ENCODE measurements around the gene MAP4K3. TPM values are rescaled to one million over a fixed set of nuclear protein-coding genes. Genes with fewer than 3 reads are reported as not detected.
"Not testable (repeated sequence)": the region's sequence is repeated elsewhere in the genome, so short reads cannot be mapped to it uniquely, and the experiment has no call there.

The MAP4K3 gene
- total and polyA plus RNA-seq, 2 donors (not counting 1 experiment from before 2014, with no cell fraction given): 1.3 to 28.3 TPM

DNA sequence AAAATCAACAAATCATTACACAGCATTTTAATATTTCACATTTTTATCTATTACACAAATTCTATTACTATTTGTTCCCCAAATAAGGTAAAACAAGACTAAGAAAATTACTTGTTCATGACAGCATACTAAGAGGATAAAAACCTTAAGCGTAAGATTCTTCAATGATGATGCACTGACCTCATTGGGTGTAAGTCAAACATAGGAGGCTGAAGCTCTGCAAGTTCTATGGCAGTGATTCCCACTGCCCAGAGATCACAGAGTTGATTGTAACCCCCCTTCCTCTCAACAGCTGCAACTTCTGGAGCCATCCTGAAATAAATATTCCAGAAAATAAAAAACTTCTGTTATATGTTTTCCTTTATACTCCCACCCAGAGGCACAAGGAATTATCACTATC is 111.1 kb downstream of the MAP4K3 start:
- Mint-ChIP-seq H3K4me3 (no peak overlapping the region), H3K27ac (no peak overlapping the region), H3K27me3 (no peaks in the 10 kb centered on the region), H3K4me1 (no peaks in the 10 kb centered on the region), H3K9me3 (ENCODE audit: insufficient read depth) (no peaks in the 10 kb centered on the region)
- Histone ChIP-seq H4K20me1 (ENCODE audit: control insufficient read depth, insufficient read depth, low read length, poor library complexity, severe bottlenecking) (no peaks in the 10 kb centered on the region), H3K36me3 (replicated peaks in 1 of 2; ENCODE audit: control extremely low read depth in 1 of 2, control insufficient read depth in 1 of 2, extremely low read depth in 1 of 2, insufficient read depth in 2 of 2, low read length in 1 of 2) (peaks cover 0 to 4% of the 10 kb centered on the region in 2 experiments), H2AFZ (ENCODE audit: insufficient read depth, low read depth, low read length, poor library complexity, severe bottlenecking) (no peak overlapping the region), H3K4me1 (ENCODE audit: control insufficient read depth in 2 of 2, insufficient read depth in 2 of 2, low read length in 2 of 2) (no peaks in the 10 kb centered on the region), H3K79me2 (ENCODE audit: control insufficient read depth, insufficient read depth, low read length) (no peaks in the 10 kb centered on the region), H3K4me3 (ENCODE audit: control extremely low read depth in 1 of 5, extremely low read depth in 1 of 5, insufficient read depth in 1 of 5, low read depth in 2 of 5, low read length in 4 of 5) (no peak overlapping the region), H3K27ac (ENCODE audit: low read length in 2 of 2) (no peak overlapping the region), H3K9ac (ENCODE audit: low read length) (no peak overlapping the region), H3K27me3 (replicated peaks in 1 of 4; ENCODE audit: control extremely low read depth in 1 of 4, control insufficient read depth in 3 of 4, insufficient read depth in 4 of 4, low read length in 3 of 4) (no peaks in the 10 kb centered on the region), H3K9me3 (ENCODE audit: control extremely low read depth in 1 of 3, control insufficient read depth in 2 of 3, insufficient read depth in 1 of 3, low read length in 2 of 3) (no peaks in the 10 kb centered on the region), H3K4me2 (replicated peaks; ENCODE audit: low read depth, low read length, poor library complexity, severe bottlenecking) (no peak overlapping the region)
- ATAC-seq (ENCODE audit: low read depth): no peak
- no peak for DNase-seq
- CTCF ChIA-PET: no interaction called here
- 100% methylated on average over 1 of the region's 1 CpG for WGBS (ENCODE audit: insufficient coverage)
- intact Hi-C loops (cut with micrococcal nuclease): no loop called here
- POLR2A ChIA-PET: no interaction called here
- TF ChIP-seq, protein P1, sequence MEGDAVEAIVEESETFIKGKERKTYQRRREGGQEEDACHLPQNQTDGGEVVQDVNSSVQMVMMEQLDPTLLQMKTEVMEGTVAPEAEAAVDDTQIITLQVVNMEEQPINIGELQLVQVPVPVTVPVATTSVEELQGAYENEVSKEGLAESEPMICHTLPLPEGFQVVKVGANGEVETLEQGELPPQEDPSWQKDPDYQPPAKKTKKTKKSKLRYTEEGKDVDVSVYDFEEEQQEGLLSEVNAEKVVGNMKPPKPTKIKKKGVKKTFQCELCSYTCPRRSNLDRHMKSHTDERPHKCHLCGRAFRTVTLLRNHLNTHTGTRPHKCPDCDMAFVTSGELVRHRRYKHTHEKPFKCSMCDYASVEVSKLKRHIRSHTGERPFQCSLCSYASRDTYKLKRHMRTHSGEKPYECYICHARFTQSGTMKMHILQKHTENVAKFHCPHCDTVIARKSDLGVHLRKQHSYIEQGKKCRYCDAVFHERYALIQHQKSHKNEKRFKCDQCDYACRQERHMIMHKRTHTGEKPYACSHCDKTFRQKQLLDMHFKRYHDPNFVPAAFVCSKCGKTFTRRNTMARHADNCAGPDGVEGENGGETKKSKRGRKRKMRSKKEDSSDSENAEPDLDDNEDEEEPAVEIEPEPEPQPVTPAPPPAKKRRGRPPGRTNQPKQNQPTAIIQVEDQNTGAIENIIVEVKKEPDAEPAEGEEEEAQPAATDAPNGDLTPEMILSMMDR (IDR thresholded peaks at IDR 0.05): no peak
- TF ChIP-seq EZH2 (IDR thresholded peaks at IDR 0.05; ENCODE audit: borderline replicate concordance, insufficient read depth, low read depth, low read length, poor library complexity, severe bottlenecking): no peak

DNA sequence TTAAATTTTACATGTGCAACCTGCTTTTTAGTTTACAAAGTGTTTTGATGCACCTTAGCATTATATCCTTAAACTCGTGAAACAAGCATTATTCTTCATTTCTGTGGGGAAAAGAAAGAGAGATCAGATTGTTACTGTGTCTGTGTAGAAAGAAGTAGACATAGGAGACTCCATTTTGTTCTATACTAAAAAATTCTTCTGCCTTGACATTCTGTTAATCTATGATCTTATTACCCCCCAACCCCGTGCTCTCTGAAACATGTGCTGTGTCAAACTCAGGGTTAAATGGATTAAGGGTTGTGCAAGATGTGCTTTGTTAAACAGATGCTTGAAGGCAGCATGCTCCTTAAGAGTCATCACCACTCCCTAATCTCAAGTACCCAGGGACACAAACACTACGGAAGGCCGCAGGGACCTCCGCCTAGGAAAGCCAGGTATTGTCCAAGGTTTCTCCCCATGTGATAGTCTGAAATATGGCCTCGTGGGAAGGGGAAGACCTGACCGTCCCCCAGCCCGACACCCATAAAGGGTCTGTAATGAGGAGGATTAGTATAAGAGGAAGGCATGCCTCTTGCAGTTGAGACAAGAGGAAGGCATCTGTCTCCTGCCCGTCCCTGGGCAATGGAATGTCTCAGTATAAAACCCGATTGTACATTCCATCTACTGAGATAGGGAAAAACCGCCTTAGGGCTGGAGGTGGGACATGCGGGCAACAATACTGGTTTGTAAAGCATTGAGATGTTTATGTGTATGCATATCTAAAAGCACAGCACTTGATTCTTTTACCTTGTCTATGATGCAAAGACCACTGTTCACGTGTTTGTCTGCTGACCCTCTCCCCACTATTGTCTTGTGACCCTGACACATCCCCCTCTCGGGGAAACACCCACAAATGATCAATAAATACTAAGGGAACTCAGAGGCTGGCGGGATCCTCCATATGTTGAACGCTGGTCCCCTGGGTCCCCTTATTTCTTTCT is 115.7 kb downstream of the MAP4K3 start:
- intact Hi-C loops (cut with micrococcal nuclease); H2AFZ ChIP-seq (ENCODE audit: insufficient read depth, low read depth, low read length, poor library complexity, severe bottlenecking); H3K4me3 ChIP-seq (ENCODE audit: control extremely low read depth in 1 of 5, extremely low read depth in 1 of 5, insufficient read depth in 1 of 5, low read depth in 2 of 5, low read length in 4 of 5); H3K4me3 Mint-ChIP-seq; H3K27ac ChIP-seq (ENCODE audit: low read length in 2 of 2); H3K79me2 ChIP-seq (ENCODE audit: control insufficient read depth, insufficient read depth, low read length); H3K9me3 Mint-ChIP-seq (ENCODE audit: insufficient read depth); H3K9me3 ChIP-seq (ENCODE audit: control extremely low read depth in 1 of 3, control insufficient read depth in 2 of 3, insufficient read depth in 1 of 3, low read length in 2 of 3); H3K9ac ChIP-seq (ENCODE audit: low read length); DNase-seq; CTCF ChIA-PET; H3K36me3 ChIP-seq (replicated peaks in 1 of 2; ENCODE audit: control extremely low read depth in 1 of 2, control insufficient read depth in 1 of 2, extremely low read depth in 1 of 2, insufficient read depth in 2 of 2, low read length in 1 of 2); H3K4me2 ChIP-seq (replicated peaks; ENCODE audit: low read depth, low read length, poor library complexity, severe bottlenecking); H3K4me1 ChIP-seq (ENCODE audit: control insufficient read depth in 2 of 2, insufficient read depth in 2 of 2, low read length in 2 of 2); H3K27me3 ChIP-seq (replicated peaks in 1 of 4; ENCODE audit: control extremely low read depth in 1 of 4, control insufficient read depth in 3 of 4, insufficient read depth in 4 of 4, low read length in 3 of 4); H3K4me1 Mint-ChIP-seq; ATAC-seq (ENCODE audit: low read depth); H3K27me3 Mint-ChIP-seq; H3K27ac Mint-ChIP-seq; POLR2A ChIA-PET; H4K20me1 ChIP-seq (ENCODE audit: control insufficient read depth, insufficient read depth, low read length, poor library complexity, severe bottlenecking): not testable (repeated sequence)
- 88% methylated on average over 1 of the region's 16 CpGs for WGBS (ENCODE audit: insufficient coverage)

Measured in B cell (primary cell).